Progenitor cell of endocrine pancreas (in vitro differentiated cells): ENCODE data around the gene TRPV4. TPM values are rescaled to one million over a fixed set of nuclear protein-coding genes. Genes with fewer than 3 reads are reported as not detected.

Experiments
- DNase-seq: peaks from one replicate; pipeline ENCODE4 v3.0.0; 2021; ENCODE audit warnings: low spot score; ENCODE audit not compliant: unreplicated experiment
- H3K27ac Mint-ChIP-seq: 2 replicates; pipeline ENCODE4 v1.8.0; 2021; ENCODE audit warnings: mild to moderate bottlenecking, moderate library complexity, mixed read lengths
- H3K27me3 Mint-ChIP-seq: 2 replicates; pipeline ENCODE4 v1.8.0; 2021; ENCODE audit warnings: mixed read lengths
- H3K36me3 Mint-ChIP-seq: 2 replicates; pipeline ENCODE4 v1.8.0; 2022; ENCODE audit warnings: mixed read lengths; ENCODE audit not compliant: insufficient read depth
- H3K4me1 Mint-ChIP-seq: 2 replicates; pipeline ENCODE4 v1.8.0; 2021; ENCODE audit warnings: low read depth, mixed read lengths
- H3K4me3 Mint-ChIP-seq: 2 replicates; pipeline ENCODE4 v1.8.0; 2021; ENCODE audit warnings: low read depth, mild to moderate bottlenecking, moderate library complexity, mixed read lengths
- H3K9me3 Mint-ChIP-seq: 2 replicates; pipeline ENCODE4 v1.8.0; 2021; ENCODE audit warnings: low read depth, mixed read lengths
- CTCF ChIP-seq: fragments of 200-600 bp; sonication (generic); IDR thresholded peaks from one replicate; pipeline ENCODE4 v1.5.0; 2021; ENCODE audit warnings: antibody characterized with exemption, mild to moderate bottlenecking; ENCODE audit not compliant: unreplicated experiment
- total RNA-seq: library from RNA; stranded (reverse); gene quantifications from 2 replicates; pipeline ENCODE4 v1.2.1, GENCODE V29; 2021

The TRPV4 gene
- total RNA-seq, 1 donor from 2014 or later: 5.2 TPM

GRCh38 chr12:109796057-109796456, 37.1 kb downstream of the TRPV4 start:
- Mint-ChIP-seq H3K9me3 (no peaks in the 10 kb centered on the region), H3K4me3 (no peak overlapping the region), H3K27me3 (no peaks in the 10 kb centered on the region), H3K36me3 (no peaks in the 10 kb centered on the region), H3K4me1 (no peaks in the 10 kb centered on the region), H3K27ac (no peak overlapping the region)
- TF ChIP-seq CTCF: no peak
- DNase-seq: no peak

- no peak for DNase-seq
- Mint-ChIP-seq H3K4me3 (no peak overlapping the region), H3K36me3 (no peaks in the 10 kb centered on the region)
These were observed 38.2 kb downstream of the TRPV4 start for GRCh38 chr12:109795023-109795422.

GRCh38 chr12:109793826-109794501, 39.2 kb downstream of the TRPV4 start:
- Mint-ChIP-seq H3K27me3 (no peaks in the 10 kb centered on the region), H3K4me3 (no peak overlapping the region), H3K9me3 (no peaks in the 10 kb centered on the region), H3K4me1 (no peaks in the 10 kb centered on the region), H3K27ac (no peak overlapping the region), H3K36me3 (no peaks in the 10 kb centered on the region)
- no peak for DNase-seq
- TF ChIP-seq CTCF: no peak

More at GRCh38 chr12:109795023-109795422, 38.2 kb downstream of the TRPV4 start:
- H3K27me3 Mint-ChIP-seq: no peaks in the 10 kb centered on the region
- H3K4me1 Mint-ChIP-seq: no peaks in the 10 kb centered on the region
- no peaks in the 10 kb centered on the region for H3K9me3 Mint-ChIP-seq
- TF ChIP-seq CTCF: no peak
- H3K27ac Mint-ChIP-seq: no peak overlapping the region

DNA sequence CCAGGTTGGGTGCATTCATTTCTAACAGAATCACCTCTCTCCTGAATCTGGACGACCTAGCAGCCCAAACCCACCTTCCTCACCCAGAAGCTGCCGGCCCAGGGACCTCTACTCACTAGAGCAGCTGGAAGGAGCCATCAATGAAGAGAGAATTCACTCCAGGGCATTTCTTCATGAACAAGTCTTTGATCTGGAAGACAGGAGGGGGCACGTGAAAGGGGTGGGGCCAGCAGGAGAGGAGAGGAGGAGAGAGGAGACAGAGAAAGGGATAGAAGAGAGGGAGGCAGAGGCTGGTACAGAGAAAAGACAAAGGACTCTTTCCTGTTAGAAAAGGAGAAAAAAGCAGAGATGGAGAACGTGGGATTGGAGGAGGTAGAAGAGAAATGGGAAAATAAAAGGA, 39.8 kb downstream of the TRPV4 start:
- Mint-ChIP-seq H3K4me3 (no peak overlapping the region), H3K36me3 (no peaks in the 10 kb centered on the region), H3K27me3 (no peaks in the 10 kb centered on the region), H3K4me1 (no peaks in the 10 kb centered on the region), H3K9me3 (no peaks in the 10 kb centered on the region), H3K27ac (no peak overlapping the region)
- no peak for TF ChIP-seq CTCF
- DNase-seq: no peak

DNA sequence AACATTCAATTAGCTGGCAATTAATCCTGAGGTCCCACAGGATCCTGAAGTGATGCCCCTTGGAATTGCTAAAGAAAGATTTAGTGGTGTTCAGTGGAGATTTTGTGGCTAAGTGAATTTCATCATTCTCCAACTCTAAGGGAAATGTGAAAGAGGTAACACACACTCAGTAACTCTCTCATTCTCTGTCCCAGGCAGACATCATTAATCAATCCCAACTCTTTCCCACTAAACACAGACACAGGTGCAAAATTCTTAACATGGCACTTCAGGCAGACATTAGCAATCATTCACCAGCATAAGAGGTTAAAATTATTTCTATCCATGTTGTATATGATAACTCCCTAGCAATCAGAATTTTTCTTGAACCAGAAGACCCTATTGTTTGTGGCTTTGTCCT, 40.2 kb downstream of the TRPV4 start:
- H3K4me3 Mint-ChIP-seq: no peak overlapping the region
- no peaks in the 10 kb centered on the region for H3K4me1 Mint-ChIP-seq
- no peak for TF ChIP-seq CTCF
- no peaks in the 10 kb centered on the region for H3K36me3 Mint-ChIP-seq
- DNase-seq: no peak
- no peak overlapping the region for H3K27ac Mint-ChIP-seq
- no peaks in the 10 kb centered on the region for H3K27me3 Mint-ChIP-seq
- H3K9me3 Mint-ChIP-seq: no peaks in the 10 kb centered on the region
